ENCODE measurements around the gene ODF2. TPM values are rescaled to one million over a fixed set of nuclear protein-coding genes. Genes with fewer than 3 reads are reported as not detected.
A peak's percentile ranks its signal among the peaks of the same experiment; 100 is the strongest.

Gene ODF2
- total RNA-seq, 1 donor from 2014 or later: 42.4 TPM

- Mint-ChIP-seq H3K9me3 (no peaks in the 10 kb centered on the region), H3K4me1 (peaks cover 25% of the 10 kb centered on the region), H3K4me3 (no peak overlapping the region), H3K36me3 (no peaks in the 10 kb centered on the region), H3K27me3 (ENCODE audit: low read depth) (no peaks in the 10 kb centered on the region), H3K27ac (peak overlapping the region; percentile 74)
- no peak for TF ChIP-seq CTCF (IDR thresholded peaks at IDR 0.05; ENCODE audit: unreplicated experiment)
- no peak for DNase-seq (ENCODE audit: low spot score in 2 of 2, unreplicated experiment in 2 of 2)
These were observed 94.4 kb downstream of the ODF2 start for GRCh38 chr9:128550226-128550625.

Other genes with a start within 250 kb of the ODF2 start
- gene GOLGA2, start 180.0 kb upstream of the ODF2 start, total RNA-seq: 177 to 195 TPM (median 186 TPM) in 3 replicates
- gene SWI5, start 179.7 kb upstream of the ODF2 start, total RNA-seq: 24.1 to 26.0 TPM (median 24.3 TPM) in 3 replicates
- gene TRUB2, start 133.6 kb upstream of the ODF2 start, total RNA-seq: 27.8 to 29.8 TPM (median 29.3 TPM) in 3 replicates
- 53.7 to 56.2 TPM (median 55.4 TPM) in 3 replicates for gene COQ4, start 133.2 kb upstream of the ODF2 start, total RNA-seq
- gene SLC27A4, start 115.5 kb upstream of the ODF2 start, total RNA-seq: 18.5 to 19.9 TPM (median 19.0 TPM) in 3 replicates
- gene URM1, start 84.6 kb upstream of the ODF2 start, total RNA-seq: 46.6 to 54.9 TPM (median 51.5 TPM) in 3 replicates
- 134 to 143 TPM (median 141 TPM) in 3 replicates for gene CERCAM, start 35.1 kb upstream of the ODF2 start, total RNA-seq
- gene GLE1, start 48.7 kb downstream of the ODF2 start, total RNA-seq: 15.6 to 16.8 TPM (median 16.7 TPM) in 3 replicates
- 441 to 458 TPM (median 442 TPM) in 3 replicates for gene SPTAN1, start 96.6 kb downstream of the ODF2 start, total RNA-seq
- 35.2 to 38.3 TPM (median 37.2 TPM) in 3 replicates for gene DYNC2I2, start 200.8 kb downstream of the ODF2 start, total RNA-seq
- gene SET, start 233.2 kb downstream of the ODF2 start, total RNA-seq: 443 to 471 TPM (median 467 TPM) in 3 replicates
- gene PKN3, start 246.5 kb downstream of the ODF2 start, total RNA-seq: 5.2 to 6.6 TPM (median 5.9 TPM) in 3 replicates

Data from mesothelial cell of epicardium (in vitro differentiated cells).